Measurements from ENCODE around the gene TUBA8.
"Not testable (repeated sequence)": the region's sequence is repeated elsewhere in the genome, so short reads cannot be mapped to it uniquely, and the experiment has no call there.

The TUBA8 gene

GRCh38 chr22:18110194-18110953 lies at the start of gene TUBA8:
Gene TUBA8 (plus strand): TSS chr22:18110809. CDS start chr22:18110866, 57 bp downstream.
- DNase-seq (ENCODE audit: low spot score): peak; percentile 75

- DNase-seq (ENCODE audit: low spot score): no peak
Measured at GRCh38 chr22:18062421-18062820, 48.2 kb upstream of the TUBA8 start.

GRCh38 chr22:18063306-18063705 lies 47.3 kb upstream of the TUBA8 start:
- no peak for DNase-seq (ENCODE audit: low spot score)

GRCh38 chr22:18063715-18064114 lies 46.9 kb upstream of the TUBA8 start:
- not testable (repeated sequence) for DNase-seq (ENCODE audit: low spot score)

- DNase-seq (ENCODE audit: low spot score): no peak
Measured at GRCh38 chr22:18064636-18065035, 46.0 kb upstream of the TUBA8 start.

GRCh38 chr22:18065256-18065655 lies 45.4 kb upstream of the TUBA8 start:
- DNase-seq (ENCODE audit: low spot score): no peak

- no peak for DNase-seq (ENCODE audit: low spot score)
Measured at GRCh38 chr22:18066181-18066859, 44.3 kb upstream of the TUBA8 start.

- DNase-seq (ENCODE audit: low spot score): no peak
Measured at GRCh38 chr22:18067121-18067520, 43.5 kb upstream of the TUBA8 start.

GRCh38 chr22:18067548-18068341 lies 42.9 kb upstream of the TUBA8 start:
- no peak for DNase-seq (ENCODE audit: low spot score)

- DNase-seq (ENCODE audit: low spot score): peak; percentile 42
Measured at GRCh38 chr22:18068381-18068988, 42.1 kb upstream of the TUBA8 start.

GRCh38 chr22:18069041-18069440 lies 41.6 kb upstream of the TUBA8 start:
- DNase-seq (ENCODE audit: low spot score): no peak

GRCh38 chr22:18070041-18070440 lies 40.6 kb upstream of the TUBA8 start:
- DNase-seq (ENCODE audit: low spot score): no peak

- DNase-seq (ENCODE audit: low spot score): no peak
Measured at GRCh38 chr22:18070556-18071306, 39.9 kb upstream of the TUBA8 start.

- DNase-seq (ENCODE audit: low spot score): not testable (repeated sequence)
Measured at GRCh38 chr22:18071307-18071967, 39.2 kb upstream of the TUBA8 start.

GRCh38 chr22:18071968-18072310 lies 38.7 kb upstream of the TUBA8 start:
- DNase-seq (ENCODE audit: low spot score): no peak

GRCh38 chr22:18073467-18073866 lies 37.1 kb upstream of the TUBA8 start:
- no peak for DNase-seq (ENCODE audit: low spot score)

- DNase-seq (ENCODE audit: low spot score): not testable (repeated sequence)
Measured at GRCh38 chr22:18073927-18074326, 36.7 kb upstream of the TUBA8 start.

- DNase-seq (ENCODE audit: low spot score): no peak
Measured at GRCh38 chr22:18075101-18075719, 35.4 kb upstream of the TUBA8 start.

- DNase-seq (ENCODE audit: low spot score): peak; percentile 81
Measured at GRCh38 chr22:18075720-18076497, 34.7 kb upstream of the TUBA8 start.

All from AG08396 (cell line).